ENCODE measurements around the gene PSMG2.

PSMG2 gene

GRCh38 chr18:12744103-12744502 is 41.3 kb downstream of the PSMG2 start:
- no peak for TF ChIP-seq CTCF (IDR thresholded peaks at IDR 0.05)
- Histone ChIP-seq H3K4me1 (ENCODE audit: control insufficient read depth in 1 of 2, insufficient read depth in 1 of 2, low read depth in 1 of 2, low read length in 1 of 2) (no peaks in the 10 kb centered on the region), H3K9me3 (no peaks in the 10 kb centered on the region), H3K36me3 (no peaks in the 10 kb centered on the region), H3K27ac (no peak overlapping the region), H3K4me3 (ENCODE audit: low read depth in 1 of 2, low read length in 1 of 2) (no peak overlapping the region), H3K27me3 (no peaks in the 10 kb centered on the region)

DNA sequence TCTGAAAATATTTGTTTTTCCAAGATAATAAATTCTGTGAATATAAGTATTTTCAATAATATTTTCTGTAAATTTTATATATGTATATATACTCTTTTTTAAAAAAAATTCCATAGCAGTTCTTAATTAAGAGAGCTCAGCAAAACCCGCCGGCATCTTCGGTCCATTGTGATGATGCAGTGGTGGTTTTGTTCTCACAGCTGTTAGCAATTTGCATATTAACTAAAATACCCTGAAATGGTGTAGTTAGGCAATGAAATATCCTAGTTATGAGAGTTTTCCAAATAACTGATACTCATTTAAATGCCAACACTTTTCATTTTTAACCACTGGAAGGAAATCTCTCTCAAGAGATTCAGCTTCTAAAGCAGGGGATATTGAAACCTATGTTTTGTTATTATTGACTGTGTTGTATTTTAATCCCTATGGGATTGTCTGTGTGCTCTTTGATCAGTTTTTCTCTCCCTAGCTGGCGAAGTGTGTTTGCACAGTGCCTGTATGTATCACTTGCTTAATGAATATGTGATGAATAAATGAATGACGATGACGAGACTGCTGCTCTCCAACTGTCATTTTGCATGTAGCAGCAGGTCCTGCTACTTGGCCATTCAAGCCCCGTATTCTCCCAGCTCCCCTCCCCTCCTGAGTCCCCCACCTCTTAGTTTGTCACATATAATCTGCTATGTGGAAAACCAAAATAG is 42.4 kb downstream of the PSMG2 start:
- no peak overlapping the region for H3K27ac ChIP-seq
- no peaks in the 10 kb centered on the region for H3K27me3 ChIP-seq
- no peaks in the 10 kb centered on the region for H3K36me3 ChIP-seq
- no peak overlapping the region for H3K4me3 ChIP-seq (ENCODE audit: low read depth in 1 of 2, low read length in 1 of 2)
- no peaks in the 10 kb centered on the region for H3K9me3 ChIP-seq
- no peaks in the 10 kb centered on the region for H3K4me1 ChIP-seq (ENCODE audit: control insufficient read depth in 1 of 2, insufficient read depth in 1 of 2, low read depth in 1 of 2, low read length in 1 of 2)
- TF ChIP-seq CTCF (IDR thresholded peaks at IDR 0.05) = no peak

DNA sequence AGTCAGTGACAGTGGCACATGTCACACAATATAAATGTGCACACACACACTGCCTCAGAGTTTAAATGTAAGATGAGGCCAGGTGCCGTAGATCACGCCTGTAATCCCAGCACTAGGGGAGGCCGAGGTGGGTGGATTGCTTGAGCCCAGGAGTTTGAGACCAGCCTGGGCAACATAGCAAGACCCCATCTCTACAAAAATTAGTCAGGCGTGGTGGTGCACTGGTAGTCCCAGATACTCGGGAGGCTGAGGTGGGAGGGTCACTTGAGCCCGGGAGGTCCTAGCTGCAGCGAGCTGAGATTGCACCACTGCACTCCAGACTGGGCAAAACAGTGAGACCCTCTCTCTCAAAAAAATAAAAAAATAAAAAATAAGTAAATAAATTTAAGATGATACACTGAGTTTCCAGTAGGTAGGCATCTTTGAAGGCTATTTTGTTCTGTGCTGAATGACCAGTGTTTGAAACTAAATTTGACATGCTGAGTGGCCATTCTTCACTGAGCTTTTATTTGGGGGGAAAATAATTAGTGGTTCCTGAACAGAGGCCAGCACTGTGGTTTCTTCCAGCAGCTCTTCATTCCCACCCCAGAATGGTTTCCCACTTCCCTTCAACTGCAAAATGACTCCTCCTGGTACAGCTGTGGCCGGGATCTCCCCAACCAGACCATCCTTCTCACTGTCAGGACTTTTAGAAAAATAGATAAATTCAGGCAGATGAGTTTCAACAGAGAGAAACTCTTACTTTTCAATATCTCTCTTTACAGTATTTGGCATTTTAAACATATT is 44.9 kb downstream of the PSMG2 start:
- no peak for TF ChIP-seq CTCF (IDR thresholded peaks at IDR 0.05)
- Histone ChIP-seq H3K4me1 (ENCODE audit: control insufficient read depth in 1 of 2, insufficient read depth in 1 of 2, low read depth in 1 of 2, low read length in 1 of 2) (no peaks in the 10 kb centered on the region), H3K4me3 (ENCODE audit: low read depth in 1 of 2, low read length in 1 of 2) (no peak overlapping the region), H3K27me3 (no peaks in the 10 kb centered on the region), H3K9me3 (no peaks in the 10 kb centered on the region), H3K36me3 (no peaks in the 10 kb centered on the region), H3K27ac (no peak overlapping the region)

- no peak overlapping the region for H3K4me3 ChIP-seq (ENCODE audit: low read depth in 1 of 2, low read length in 1 of 2)
- no peak for TF ChIP-seq CTCF (IDR thresholded peaks at IDR 0.05)
- no peaks in the 10 kb centered on the region for H3K4me1 ChIP-seq (ENCODE audit: control insufficient read depth in 1 of 2, insufficient read depth in 1 of 2, low read depth in 1 of 2, low read length in 1 of 2)
- H3K27ac ChIP-seq = no peak overlapping the region
- no peaks in the 10 kb centered on the region for H3K36me3 ChIP-seq
- no peaks in the 10 kb centered on the region for H3K9me3 ChIP-seq
- no peaks in the 10 kb centered on the region for H3K27me3 ChIP-seq
Measured at GRCh38 chr18:12748671-12749070, 45.8 kb downstream of the PSMG2 start.

DNA sequence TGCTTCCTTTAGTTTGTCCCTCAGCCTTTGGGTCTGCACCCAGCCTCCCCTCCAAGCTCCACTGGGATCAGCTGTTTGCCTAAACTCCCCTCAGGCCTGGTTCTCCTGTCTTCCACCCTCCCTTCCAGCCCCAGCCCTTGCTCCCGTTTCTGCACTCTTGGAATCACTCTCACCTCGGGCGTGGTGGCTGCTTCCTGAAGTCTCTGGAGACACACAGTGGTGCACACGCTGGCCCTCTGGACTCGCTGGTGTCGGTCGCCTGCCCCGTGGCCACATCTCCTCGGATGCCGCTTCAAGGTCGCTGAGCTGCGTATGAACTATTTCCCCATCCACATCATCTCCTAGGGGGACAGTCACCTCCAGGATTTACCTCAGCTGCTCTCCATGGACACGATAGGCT is 46.3 kb downstream of the PSMG2 start:
- Histone ChIP-seq H3K27me3 (no peaks in the 10 kb centered on the region), H3K27ac (no peak overlapping the region), H3K4me3 (ENCODE audit: low read depth in 1 of 2, low read length in 1 of 2) (no peak overlapping the region), H3K36me3 (no peaks in the 10 kb centered on the region), H3K9me3 (no peaks in the 10 kb centered on the region), H3K4me1 (ENCODE audit: control insufficient read depth in 1 of 2, insufficient read depth in 1 of 2, low read depth in 1 of 2, low read length in 1 of 2) (no peaks in the 10 kb centered on the region)
- no peak for TF ChIP-seq CTCF (IDR thresholded peaks at IDR 0.05)
